Activated CD8-positive, alpha-beta memory T cell treated with anti-CD3 and anti-CD28 coated beads for 48 hours (primary cell): Measurements from ENCODE around the gene CARD10.
A peak's percentile ranks its signal among the peaks of the same experiment; 100 is the strongest.
"Not testable (repeated sequence)": the region's sequence is repeated elsewhere in the genome, so short reads cannot be mapped to it uniquely, and the experiment has no call there.

Source experiments
- DNase-seq, 3 experiments: peaks; one replicate each; pipeline ENCODE4 v3.0.0-alpha.2; 2020; ENCODE audit warnings: low read depth in 2 of 3, low spot score in 2 of 3

CARD10 gene

DNA sequence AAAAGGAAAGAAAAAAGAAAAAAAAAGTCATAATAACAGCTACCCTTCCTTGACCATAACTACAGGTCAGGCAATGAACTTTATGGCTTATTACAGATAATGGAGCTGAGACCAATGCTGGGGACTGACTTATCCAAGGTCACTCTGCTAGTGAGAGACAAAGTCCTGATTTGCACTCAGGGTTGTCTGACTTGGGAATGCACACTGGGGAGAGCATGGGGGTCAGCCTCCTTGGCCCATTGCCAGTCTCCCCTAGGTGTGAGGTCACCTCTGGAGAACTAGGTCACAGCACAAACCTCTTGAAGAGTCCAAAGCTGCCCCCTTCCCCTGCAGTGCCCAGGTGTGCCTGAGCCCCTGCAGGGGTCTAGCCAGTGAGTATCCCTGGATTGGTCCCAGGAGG, 35.8 kb upstream of the CARD10 start:
- no peak for DNase-seq

DNA sequence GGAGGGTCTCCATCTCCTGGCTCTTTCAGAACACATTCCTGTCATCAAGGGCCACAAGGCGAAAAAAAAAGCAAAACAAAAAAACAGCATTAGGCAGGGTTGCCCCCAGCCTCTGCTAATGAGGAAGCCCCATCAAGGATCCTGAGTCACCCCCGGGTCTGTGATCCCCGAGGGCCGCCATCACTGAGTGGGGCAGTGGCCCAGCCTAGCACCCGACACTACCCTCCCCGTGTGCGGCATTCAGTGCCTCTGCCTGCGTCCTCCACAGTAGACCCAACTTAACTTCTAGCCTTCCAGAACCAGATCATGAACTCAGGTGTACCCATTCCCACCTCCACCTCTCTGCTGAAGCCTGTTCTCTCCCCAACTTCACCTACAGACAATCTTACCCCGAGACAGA, 34.5 kb upstream of the CARD10 start:
- DNase-seq: no peak

DNA sequence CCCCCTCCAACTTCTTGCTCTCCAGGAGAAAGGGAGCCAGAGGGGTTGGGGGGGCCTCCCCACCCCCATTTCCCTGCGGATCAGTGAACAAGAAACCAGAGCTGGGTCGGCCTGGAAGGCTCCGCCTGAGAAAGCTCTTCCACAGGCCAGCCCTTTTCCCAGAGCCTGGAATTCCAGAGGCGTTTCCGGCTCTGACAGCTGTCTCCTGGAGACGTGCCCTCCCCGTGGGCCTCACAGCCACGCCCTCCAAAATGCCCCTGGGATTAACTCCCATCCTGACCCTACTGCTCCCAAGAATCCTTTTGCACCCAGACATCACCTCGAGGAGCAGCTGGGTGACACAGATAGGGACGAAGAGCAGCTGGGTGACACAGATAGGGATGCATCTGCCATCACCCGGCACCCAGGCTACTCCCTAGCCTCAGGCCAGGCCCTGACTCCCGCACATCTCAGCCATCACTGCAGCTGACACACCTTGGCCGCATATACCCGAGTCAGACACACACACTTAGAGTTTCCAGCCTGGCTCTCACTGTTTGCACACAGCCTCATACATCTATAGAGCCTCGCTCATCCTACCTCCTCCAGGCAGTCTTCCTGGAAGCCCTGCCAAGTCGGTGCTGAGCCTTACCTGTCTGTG, 33.4 kb upstream of the CARD10 start:
- no peak for DNase-seq

DNA sequence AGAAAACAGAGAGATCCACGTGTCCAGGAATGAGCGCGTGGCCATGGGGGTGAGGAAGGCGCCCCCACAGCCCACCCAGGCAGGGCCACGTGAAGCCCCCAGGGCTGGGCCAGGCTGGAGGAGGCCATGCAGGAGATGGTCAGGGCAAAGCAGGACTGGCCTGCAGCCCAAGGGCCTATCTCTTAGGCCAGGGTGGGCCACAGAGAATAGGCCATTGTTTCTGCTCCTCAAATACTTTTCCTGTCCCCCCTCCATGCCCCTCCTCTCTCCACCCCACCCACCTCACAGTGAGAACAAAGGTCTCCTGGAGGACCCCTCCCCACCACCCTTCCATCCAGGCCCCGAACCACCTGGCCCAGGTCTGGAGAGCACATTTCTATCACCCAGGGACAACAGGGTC, 32.8 kb upstream of the CARD10 start:
- DNase-seq: no peak

DNA sequence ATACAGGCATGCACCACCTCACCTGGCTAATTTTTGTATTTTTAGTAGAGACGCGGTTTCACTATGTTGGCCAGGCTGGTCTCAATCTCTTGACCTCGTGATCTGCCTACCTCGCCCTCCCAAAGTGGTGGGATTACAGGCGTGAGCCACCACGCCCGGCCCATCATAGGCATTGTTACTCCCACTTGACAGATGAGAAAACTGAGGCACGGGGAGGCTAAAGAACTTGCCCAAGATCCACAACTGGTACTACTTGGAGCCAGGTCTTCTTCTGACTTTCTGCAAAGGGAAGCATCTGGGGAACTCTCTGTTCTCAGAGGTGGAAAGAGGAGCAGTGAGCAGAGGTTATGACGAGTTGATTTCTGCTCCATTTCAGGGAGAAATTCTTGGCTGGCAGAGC, 31.7 kb upstream of the CARD10 start:
- DNase-seq: not testable (repeated sequence)

DNA sequence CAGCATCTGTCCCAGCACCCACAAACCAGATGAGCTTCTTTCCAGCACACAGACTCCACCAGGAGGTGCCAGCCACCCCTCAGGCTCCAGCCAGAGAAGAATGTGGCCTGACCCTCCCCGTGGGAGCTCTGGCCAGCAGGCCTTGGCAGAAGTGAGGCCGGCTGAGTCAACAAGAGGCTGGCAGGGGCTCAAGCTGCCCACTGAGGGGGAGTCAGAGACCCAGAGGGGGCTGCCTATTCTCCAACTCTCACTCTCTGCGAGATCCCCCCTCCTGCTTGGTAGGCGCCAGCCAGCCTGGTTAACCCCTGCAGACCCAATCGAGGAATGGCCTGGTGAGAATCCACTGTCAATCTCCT, 30.5 kb upstream of the CARD10 start:
- DNase-seq: no peak

DNA sequence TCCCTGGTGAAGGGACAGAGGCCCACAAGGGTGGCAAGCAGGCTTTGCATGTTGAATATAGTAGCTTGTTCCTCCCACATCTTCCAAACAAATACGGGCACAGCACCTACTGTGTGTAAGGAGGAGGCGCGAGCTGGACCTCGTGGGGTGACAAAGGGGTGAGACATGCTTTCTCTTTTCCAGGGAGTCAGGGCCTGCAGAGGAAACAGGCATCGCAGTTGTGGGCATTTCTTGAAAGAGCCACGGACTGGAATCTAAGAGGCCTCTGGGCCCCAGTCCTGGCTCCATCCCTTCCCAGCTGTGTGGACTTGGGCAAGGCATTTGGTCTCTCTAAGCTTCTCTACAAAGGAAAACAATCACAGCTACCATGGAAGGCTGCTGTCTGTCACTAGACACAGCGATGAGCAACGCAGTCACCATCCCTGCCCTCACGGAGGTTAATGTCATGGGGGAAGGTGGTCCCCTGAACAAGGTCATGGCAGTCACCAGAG, 28.1 kb upstream of the CARD10 start:
- DNase-seq: no peak

DNA sequence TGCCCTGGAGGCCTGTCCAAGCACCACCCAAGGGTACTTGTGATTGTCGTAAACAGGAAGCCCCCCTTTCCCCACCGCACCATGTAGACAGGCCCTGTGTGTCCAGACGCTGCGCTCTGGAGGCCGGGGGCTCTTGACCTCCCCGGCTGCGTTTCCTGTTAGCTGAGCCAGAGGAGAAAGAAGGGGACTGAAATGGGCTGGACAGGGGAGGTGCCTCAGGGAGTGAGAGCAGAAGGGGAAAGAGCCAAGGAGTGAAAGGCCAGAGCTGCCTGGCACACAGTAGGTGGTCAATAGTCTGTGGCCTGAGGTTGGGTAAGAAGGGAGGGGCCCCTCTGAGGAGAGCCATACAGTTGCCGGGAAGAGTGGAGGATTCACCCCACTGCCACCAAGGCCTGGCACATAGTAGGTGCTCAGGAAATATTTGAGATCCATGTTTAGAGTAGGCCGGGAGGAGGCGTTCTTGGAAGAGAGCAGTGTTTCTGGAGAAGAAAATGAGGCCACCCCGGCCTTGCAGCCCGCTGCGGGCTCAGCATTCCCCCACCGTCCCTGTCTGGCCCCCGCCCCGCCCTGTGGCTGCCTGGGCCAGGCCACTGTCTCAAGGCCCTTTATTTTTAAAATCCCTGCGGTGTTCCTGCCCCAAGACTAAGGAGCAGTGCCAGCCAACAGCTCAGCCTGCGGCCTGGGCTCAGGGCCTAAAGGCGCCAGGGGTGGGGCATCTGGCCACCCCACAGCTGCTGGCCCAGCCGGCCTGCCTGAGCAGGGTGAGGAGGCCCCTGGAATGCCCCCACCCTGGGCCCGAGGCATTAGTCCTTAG, 27.4 kb upstream of the CARD10 start:
- no peak for DNase-seq

DNA sequence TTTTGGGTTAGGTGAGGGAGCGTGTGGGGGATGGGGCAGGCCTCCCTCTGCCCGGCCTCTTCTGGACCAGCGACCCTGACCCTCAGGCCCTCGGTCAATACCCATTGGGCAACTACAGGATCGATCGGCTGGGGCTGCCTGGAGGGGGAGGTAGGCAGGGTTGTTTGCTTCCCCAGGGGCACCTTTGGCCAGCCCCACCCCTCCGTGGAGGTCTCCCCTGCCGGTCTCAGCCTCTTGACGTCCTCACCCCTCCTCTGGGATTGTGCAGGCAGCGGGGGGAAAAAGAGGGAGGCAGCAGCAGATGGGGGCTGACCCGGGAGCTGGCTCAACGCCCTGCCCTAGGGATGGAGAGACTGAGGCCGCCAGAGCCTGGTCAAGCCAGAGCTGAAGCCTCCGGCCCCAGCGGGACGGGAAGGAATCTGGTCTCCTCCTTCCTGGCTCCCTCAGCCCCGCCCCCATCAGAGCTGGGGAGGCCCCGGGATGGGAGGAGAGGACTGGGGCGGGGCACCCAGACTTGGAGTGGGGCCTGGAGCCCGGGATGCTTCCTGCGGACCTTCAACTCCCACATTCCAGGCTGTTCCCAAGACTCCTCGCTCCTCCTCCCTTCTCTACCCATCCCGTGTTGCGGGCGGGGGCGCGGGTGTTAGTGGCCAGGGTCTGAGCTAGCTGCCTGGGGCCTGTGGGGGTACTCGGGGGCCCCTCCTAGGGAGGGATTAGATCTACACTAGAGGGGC, 26.7 kb upstream of the CARD10 start:
- no peak for DNase-seq

DNA sequence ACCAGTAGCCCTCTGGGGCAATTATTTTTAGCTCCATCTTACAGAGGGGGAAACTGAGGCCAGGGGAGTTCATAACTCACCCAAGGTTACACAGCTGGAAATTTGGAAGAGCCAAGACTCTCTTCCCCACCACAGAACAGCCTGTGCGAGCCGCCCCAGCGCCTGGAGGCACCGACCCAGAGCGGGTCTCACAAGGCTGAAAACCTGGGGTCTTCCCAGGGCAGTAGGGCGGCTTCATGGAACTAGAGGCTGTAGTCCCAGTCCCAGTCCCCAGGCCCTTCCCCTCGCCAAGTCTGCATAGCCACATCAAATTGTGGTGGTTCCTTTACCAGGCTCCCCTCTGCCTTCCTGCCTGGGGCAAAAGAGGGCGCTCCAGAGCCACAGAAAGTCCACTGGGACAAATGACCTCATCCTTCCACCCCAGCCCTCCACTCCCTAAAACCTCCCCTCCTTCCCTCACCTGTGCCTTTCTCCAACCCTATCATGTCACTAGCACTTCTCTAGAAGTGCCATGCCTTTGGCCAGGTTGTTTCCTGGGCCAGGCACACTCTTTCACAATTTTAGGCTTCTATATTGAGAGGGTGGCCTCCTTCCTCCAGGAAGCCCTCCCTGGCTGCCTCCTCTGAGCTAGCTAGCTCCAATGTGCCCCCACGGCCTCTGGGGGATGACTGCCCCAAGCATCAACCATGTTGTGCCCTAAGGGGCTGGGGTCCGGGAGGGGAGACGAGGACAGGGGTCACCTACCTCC, 25.9 kb upstream of the CARD10 start:
- peak in 1 of 3 experiments; percentile 36 for DNase-seq

DNA sequence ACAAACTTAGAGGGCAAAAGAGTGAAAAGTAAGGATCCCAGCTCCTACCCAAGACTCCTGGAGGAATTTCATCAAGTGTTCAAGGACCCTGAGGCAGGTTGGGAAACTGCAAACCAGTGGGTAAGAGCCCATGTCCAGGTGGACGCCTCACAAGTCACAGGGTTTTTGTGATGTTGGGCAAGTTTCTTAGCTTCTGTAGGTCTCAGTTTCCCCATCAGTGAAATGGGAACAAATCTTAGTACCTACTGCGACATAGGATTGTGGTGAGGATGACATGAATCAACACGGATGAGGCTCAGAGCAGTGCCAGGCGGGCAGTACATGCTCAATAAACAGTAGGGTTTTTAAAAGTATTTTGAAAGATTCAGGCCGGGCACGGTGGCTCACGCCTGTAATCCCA, 23.7 kb upstream of the CARD10 start:
- no peak for DNase-seq

DNA sequence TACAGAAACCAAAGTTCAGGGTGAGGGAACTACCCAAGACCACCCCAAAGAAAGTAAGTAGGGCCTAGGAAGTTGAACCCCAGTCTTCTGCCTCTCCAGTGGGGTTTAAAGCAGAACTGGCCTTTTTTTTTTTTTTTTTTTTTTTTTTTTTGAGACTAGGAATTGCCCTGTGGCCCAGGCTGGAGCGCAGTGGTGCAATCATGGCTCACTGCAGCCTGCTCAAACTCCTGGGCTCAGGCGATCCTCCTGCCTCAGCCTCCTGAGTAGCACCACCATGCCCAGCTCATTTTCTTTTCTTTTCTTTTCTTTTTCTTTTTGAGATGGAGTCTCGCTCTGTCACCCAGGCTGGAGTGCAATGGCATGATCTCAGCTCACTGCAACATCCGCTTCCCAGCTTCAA, 23.2 kb upstream of the CARD10 start:
- not testable (repeated sequence) for DNase-seq

DNA sequence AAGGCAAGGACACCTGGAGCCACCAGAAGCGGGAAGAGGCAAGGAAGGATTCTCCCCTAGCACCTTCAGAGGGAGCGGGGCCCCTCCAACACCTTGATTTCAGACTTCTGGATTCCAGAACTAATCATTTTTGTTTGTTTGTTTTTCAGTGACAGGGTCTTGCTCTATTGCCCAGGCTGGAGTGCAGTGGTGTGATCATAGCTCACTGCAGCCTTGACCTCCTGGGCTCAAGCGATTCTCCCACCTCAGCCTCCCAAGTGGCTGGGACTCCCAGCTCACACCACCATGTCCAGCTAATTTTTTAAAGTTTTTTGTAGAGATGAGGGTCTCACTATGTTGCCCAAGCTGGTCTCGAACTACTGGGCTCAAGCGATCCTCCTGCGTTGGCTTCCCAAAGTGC, 20.6 kb upstream of the CARD10 start:
- DNase-seq: not testable (repeated sequence)

DNA sequence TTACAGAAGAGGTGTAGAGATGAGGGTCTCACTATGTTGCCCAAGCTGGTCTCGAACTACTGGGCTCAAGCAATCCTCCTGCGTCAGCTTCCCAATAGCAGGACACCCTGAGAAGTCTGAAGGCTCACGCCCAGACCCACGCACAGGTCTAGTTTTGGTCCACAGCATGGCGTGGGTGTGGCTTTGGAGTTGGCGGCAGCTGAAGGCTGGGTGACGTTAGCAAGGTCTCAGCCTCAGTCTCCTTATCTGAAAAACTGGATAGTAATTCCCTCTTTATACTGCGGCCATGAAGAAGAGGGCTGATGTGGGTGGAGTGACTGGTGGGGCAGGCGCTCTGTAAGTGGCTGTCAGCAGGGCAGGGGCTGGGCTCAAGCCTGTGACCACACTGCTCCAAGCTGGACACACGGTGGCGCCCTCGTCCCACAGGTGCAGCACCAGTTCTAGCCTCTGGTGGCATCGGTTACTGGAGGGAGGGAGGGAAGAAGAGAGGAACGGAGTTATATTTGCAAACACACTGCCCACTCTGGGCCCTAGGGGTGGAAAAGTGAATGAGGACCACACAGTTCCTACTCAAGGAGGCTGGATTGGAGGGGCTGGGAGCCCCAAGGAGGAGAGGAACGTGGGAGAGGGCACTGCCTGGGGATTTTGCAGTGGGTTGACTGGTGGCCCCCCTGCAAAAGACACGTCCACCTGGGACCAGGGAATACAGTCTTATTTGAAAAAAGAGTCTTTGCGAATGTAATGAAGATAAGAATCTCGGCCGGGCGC, 19.6 kb upstream of the CARD10 start:
- DNase-seq: peak; percentile 70 to 85 (median 82)

DNA sequence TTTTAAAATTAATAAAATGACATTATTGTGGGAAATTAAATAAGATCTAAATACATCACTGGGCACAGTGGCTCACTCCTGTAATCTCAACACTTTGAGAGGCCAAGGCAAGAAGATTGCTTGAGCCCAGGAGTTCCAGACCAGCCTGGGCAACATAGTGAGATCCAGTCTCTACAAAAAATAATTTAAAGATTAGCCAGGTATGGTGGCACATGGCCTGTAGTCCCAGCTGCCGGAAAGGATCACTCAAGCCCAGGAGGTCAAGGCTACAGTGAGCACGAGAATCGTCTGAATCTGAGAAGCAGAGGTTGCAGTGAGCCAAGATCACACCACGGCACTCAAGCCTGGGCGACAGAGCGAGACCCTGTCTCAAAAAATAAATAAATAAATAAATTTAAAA, 15.9 kb upstream of the CARD10 start:
- DNase-seq: no peak

DNA sequence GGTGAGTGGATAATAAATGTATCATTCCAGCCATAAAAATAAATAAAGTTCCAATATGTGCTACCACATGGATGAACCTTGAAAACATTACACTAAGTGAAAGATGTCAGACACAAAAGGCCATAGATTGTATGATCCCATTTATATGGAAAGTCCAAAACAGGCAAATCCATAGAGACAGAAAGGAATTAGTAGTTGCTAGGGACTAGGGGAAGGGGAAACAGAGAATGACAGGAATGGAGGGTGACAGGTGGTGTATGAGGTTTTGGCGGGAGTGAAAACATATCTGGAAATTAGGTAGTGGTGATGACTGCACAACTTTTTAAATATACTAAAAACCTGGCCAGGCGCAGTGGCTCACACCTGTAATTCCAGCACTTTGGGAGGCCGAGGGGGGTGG, 15.2 kb upstream of the CARD10 start:
- no peak for DNase-seq

DNA sequence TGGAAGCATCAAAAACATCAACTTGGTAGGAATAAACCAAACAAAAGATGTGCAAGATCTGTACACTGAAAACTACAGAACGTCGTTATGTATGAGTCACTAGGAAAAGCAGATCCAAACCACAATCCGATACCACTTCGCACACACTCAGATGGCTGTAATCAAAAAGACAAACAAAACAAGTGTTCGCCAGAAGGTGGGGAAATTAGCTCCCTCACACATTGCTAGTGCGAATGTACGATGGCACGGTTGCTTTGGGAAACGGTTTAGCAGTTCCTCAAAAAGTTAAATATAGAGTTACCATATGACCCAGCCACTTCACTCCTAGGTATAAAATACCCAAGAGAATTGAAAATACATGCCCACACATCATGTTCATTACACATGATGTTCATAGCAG, 14.8 kb upstream of the CARD10 start:
- no peak for DNase-seq

DNA sequence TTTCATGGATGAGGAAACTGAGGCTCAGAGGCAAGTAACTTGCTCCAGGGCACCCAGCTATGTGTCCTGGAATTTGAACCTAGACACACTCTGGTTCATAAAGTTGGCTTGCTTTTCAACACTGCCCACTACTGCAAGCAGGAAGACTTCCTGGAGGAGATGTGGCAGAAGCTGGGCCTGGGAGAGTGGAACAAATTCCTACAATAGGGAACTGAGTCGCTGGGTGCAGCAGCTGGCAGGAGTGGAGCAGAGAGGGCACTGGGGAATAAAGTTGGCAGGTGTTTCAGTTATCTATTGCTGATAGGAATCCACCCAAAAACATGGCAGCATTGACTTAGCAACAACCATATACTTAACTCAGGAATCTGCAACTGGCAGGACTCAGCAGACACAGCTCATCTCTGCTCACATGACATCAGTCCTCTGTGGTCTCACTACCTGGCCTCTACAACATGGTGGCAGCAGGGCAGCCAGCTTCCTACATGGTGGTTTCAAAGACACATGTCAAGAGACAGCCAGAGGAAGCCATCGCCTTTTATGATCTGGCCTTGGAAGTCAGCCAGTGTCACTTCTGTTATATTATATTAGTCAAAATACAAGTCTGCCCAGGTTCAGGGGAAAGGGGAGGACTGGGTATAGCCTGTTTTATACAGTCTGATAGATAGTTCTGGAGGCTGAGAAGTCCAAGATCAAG, 10.6 kb upstream of the CARD10 start:
- no peak for DNase-seq

DNA sequence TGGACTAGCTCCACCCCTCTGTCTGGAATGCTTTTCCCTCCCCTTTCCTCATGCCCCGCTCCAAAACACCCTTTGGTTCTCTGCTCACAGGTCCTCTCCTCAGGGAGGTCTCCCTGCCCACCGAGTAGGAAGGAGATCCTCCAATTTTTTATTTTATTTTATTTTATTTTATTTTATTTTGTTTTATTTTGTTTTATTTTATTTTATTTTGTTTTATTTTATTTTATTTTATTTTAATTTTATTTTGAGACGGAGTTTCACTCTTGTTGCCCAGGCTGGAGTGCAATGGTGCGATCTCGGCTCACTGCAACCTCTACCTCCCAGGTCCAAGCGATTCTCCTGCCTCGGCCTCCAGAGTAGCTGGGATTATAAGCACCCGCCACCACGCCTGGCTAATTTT, 8.7 kb upstream of the CARD10 start:
- not testable (repeated sequence) for DNase-seq
